A549 (cell line): Measurements from ENCODE around the gene MEN1. TPM values are rescaled to one million over a fixed set of nuclear protein-coding genes. Genes with fewer than 3 reads are reported as not detected.

ENCODE experiments used
- ATAC-seq, 2 experiments: fragments of 200-7000 bp in 1 of 2; fragments of >200 bp in 1 of 2; cut with Nextera tagmentation in 1 of 2; cut with Tn5 transposase in 1 of 2; 3 replicates each; pipeline versions ENCODE4 v1.8.0 to v1.9.1; 2018 to 2020; ENCODE audit warnings: mild to moderate bottlenecking in 1 of 2, moderate library complexity in 1 of 2
- CTCF ChIA-PET: fragments of 300-600 bp; sonication (Branson Sonifier 250); formaldehyde crosslinking; extraction: SDS; loops from one replicate; lab custom pipeline; 2021; ENCODE audit warnings: antibody characterized with exemption, inconsistent platforms; lab: Yijun Ruan, JAX
- POLR2A ChIA-PET: fragments of 350-600 bp; formaldehyde crosslinking; extraction: SDS; loops from one replicate; lab custom pipeline; 2021; ENCODE audit warnings: antibody characterized with exemption, inconsistent platforms; lab: Yijun Ruan, JAX
- DNase-seq, 2 experiments: peaks; one replicate each; pipeline versions ENCODE4 v3.0.0 to v3.0.0-alpha.2; 2011 to 2016; ENCODE audit warnings: low read depth in 1 of 2, low spot score in 1 of 2
- FAIRE-seq: peaks from 2 replicates; lab custom pipeline; 2011; peaks lifted over from hg19 to GRCh38; lab: Jason Lieb, UNC
- H3K27ac ChIP-seq, 2 experiments: fragments of >200 bp; sonication (Bioruptor Twin); formaldehyde crosslinking; 3 replicates each; pipeline ENCODE4 v1.5.1; 2016 to 2017
- H3K4me1 ChIP-seq: fragments of >200 bp; sonication (Bioruptor Twin); formaldehyde crosslinking; 3 replicates; pipeline ENCODE4 v1.6.1; 2016
- H3K4me2 ChIP-seq: fragments of >200 bp; sonication (Bioruptor Twin); formaldehyde crosslinking; 3 replicates; pipeline ENCODE4 v1.6.1; 2016
- H3K4me3 ChIP-seq: fragments of >200 bp; sonication (Bioruptor Twin); formaldehyde crosslinking; 3 replicates; pipeline ENCODE4 v1.5.1; 2016
- H3K9me3 ChIP-seq: fragments of >200 bp; sonication (Bioruptor Twin); formaldehyde crosslinking; 3 replicates; pipeline ENCODE4 v1.6.1; 2016
- CHD4 ChIP-seq: fragments of 200-600 bp; sonication (generic); IDR thresholded peaks from 2 replicates; pipeline ENCODE4 v1.6.1; 2016; ENCODE audit warnings: antibody characterized with exemption, mild to moderate bottlenecking, borderline replicate concordance
- EHF ChIP-seq: fragments of 250-450 bp; sonication (Bioruptor Pico); IDR thresholded peaks from 2 replicates; pipeline ENCODE4 v1.5.0; 2020; ENCODE audit warnings: mild to moderate bottlenecking
- FOSL2 ChIP-seq, 2 experiments: fragments of 450-650 bp in 1 of 2; fragments of >200 bp in 1 of 2; sonication (Bioruptor Twin) in 1 of 2; formaldehyde crosslinking; IDR thresholded peaks; 2 replicates each; pipeline versions ENCODE4 v1.5.0 to v1.6.1; 2016 to 2020; ENCODE audit warnings: mild to moderate bottlenecking in 1 of 2, moderate library complexity in 1 of 2
- HOXA7 ChIP-seq: fragments of 250-450 bp; sonication (Bioruptor Pico); IDR thresholded peaks from 2 replicates; pipeline ENCODE4 v1.5.0; 2020; ENCODE audit warnings: mild to moderate bottlenecking, moderate library complexity
- JUN ChIP-seq, 2 experiments: fragments of >200 bp; sonication (Bioruptor Twin); formaldehyde crosslinking; IDR thresholded peaks; 2 replicates in 1 of 2; 3 replicates in 1 of 2; pipeline ENCODE4 v1.6.1; 2016 to 2017
- KDM1A ChIP-seq: fragments of 200-600 bp; sonication (generic); IDR thresholded peaks from 2 replicates; pipeline ENCODE4 v1.6.1; 2016; ENCODE audit warnings: low read depth, mild to moderate bottlenecking
- MAZ ChIP-seq: fragments of 150-350 bp; IDR thresholded peaks from 2 replicates; pipeline ENCODE4 v1.6.1; 2014; ENCODE audit warnings: antibody characterized with exemption, low read depth, low read length, borderline replicate concordance
- RCOR1 ChIP-seq: fragments of 150-350 bp; IDR thresholded peaks from 2 replicates; pipeline ENCODE4 v1.6.1; 2014; ENCODE audit warnings: antibody characterized with exemption, low read length, low read depth
- RFX5 ChIP-seq: fragments of 450-650 bp; IDR thresholded peaks from 2 replicates; pipeline ENCODE4 v1.7.1; 2014; ENCODE audit warnings: antibody characterized with exemption, mild to moderate bottlenecking, moderate library complexity
- SMC3 ChIP-seq: fragments of >200 bp; sonication (Bioruptor Twin); formaldehyde crosslinking; IDR thresholded peaks from 3 replicates; pipeline ENCODE4 v1.6.1; 2018; ENCODE audit warnings: inconsistent platforms
- TFCP2L1 ChIP-seq: fragments of 250-450 bp; sonication (Bioruptor Pico); IDR thresholded peaks from 2 replicates; pipeline ENCODE4 v1.5.0; 2021; ENCODE audit warnings: mild to moderate bottlenecking
- TP53 ChIP-seq: fragments of 250-450 bp; sonication (Bioruptor Pico); IDR thresholded peaks from 2 replicates; pipeline ENCODE4 v1.5.0; 2021; ENCODE audit warnings: mild to moderate bottlenecking, moderate library complexity
- WGBS: methylation state at CpG from one replicate; pipeline ENCODE4 v1.1.6; 2017; ENCODE audit errors: missing lambda C conversion rate; 5-methylcytosine and 5-hydroxymethylcytosine counted together
- polyA plus RNA-seq, 4 experiments: library from polyadenylated mRNA; depleted of rRNA in 3 of 4; stranded (reverse); fragments of >200 nt; fragmentation: RNase III in 1 of 4; extraction: RNeasy Plus Mini Kit Qiagen cat#74134 plus additional on column Dnase treatment in 1 of 4; gene quantifications; 2 replicates in 3 of 4; 3 replicates in 1 of 4; pipeline ENCODE4 v1.2.3, GENCODE V29; 2011 to 2017
- TF ChIP-seq, protein P1 (sequence below): IDR thresholded peaks from 2 replicates; pipeline ENCODE4 v1.6.1; 2012

Gene MEN1
- polyA plus RNA-seq, 2 of the 4 experiments (the other 2 are of a cell fraction), result 17.0 to 34.7 TPM

GRCh38 chr11:64835616-64836447 lies 25.5 kb upstream of the MEN1 start:
- CTCF ChIA-PET, result interaction anchor here (1.1 to 39.4 kb wide), 9 partner anchors 10 to 193 kb away, joined by 3 to 1607 read pairs (median 4); partner anchors contain the start of genes ARL2, CDC42BPG and EHD1
- Histone ChIP-seq H3K4me1 (peaks cover 17% of the 10 kb centered on the region), H3K9me3 (no peaks in the 10 kb centered on the region), H3K4me3 (no peak overlapping the region), H3K4me2 (peak overlapping the region; percentile 58)
- ATAC-seq (peak; percentile 16 to 27; a peak in 5 of 6 replicates), FAIRE-seq (no peak), DNase-seq (no peak)
- 77% methylated on average over 8 of the region's 17 CpGs for WGBS
- POLR2A ChIA-PET, result interaction anchor here (1.3 kb wide), 1 partner anchor 178 kb away, joined by 3 read pairs; the partner anchor contains the start of gene ARL2
- no peak for TF ChIP-seq EHF (CRISPR knock-in tag)
- TF ChIP-seq, protein P1, sequence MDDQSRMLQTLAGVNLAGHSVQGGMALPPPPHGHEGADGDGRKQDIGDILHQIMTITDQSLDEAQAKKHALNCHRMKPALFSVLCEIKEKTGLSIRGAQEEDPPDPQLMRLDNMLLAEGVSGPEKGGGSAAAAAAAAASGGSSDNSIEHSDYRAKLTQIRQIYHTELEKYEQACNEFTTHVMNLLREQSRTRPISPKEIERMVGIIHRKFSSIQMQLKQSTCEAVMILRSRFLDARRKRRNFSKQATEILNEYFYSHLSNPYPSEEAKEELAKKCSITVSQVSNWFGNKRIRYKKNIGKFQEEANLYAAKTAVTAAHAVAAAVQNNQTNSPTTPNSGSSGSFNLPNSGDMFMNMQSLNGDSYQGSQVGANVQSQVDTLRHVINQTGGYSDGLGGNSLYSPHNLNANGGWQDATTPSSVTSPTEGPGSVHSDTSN, result no peak
- no peak for TF ChIP-seq MAZ
- no peak for TF ChIP-seq SMC3
- TF ChIP-seq RCOR1, result no peak
- TF ChIP-seq JUN (IDR thresholded peaks at IDR 0.05), result no peak
- no peak for TF ChIP-seq CHD4
- no peak for TF ChIP-seq TP53 (CRISPR knock-in tag)
- TF ChIP-seq, all 56 proteins: peak for 0
- peak overlapping the region; percentile 60 to 68; a peak in 4 of 6 replicates for H3K27ac ChIP-seq

- peak; percentile 62 to 83 for ATAC-seq
- no peak for FAIRE-seq
- TF ChIP-seq HOXA7 (no peak), FOSL2 (IDR thresholded peaks at IDR 0.05) (no peak), FOSL2 (CRISPR knock-in tag; IDR thresholded peaks at IDR 0.05) (peak; percentile 73)
- ChIA-PET POLR2A (interaction anchor here (0.6 to 1.3 kb wide), 3 partner anchors 22 to 179 kb away, joined by 3 read pairs; partner anchors contain the start of gene ARL2), CTCF (interaction anchor here (1.1 to 39.4 kb wide), 9 partner anchors 11 to 193 kb away, joined by 3 to 1607 read pairs (median 4); partner anchors contain the start of genes ARL2, CDC42BPG and EHD1)
- Histone ChIP-seq H3K4me2 (peak overlapping the region; percentile 58), H3K4me3 (no peak overlapping the region), H3K9me3 (no peaks in the 10 kb centered on the region), H3K27ac (peak overlapping the region; percentile 60 to 68; a peak in 5 of 6 replicates), H3K4me1 (peaks cover 17% of the 10 kb centered on the region)
- peak; percentile 53 to 58 for DNase-seq
- 67% methylated on average over 25 of the region's 29 CpGs for WGBS
Measured at GRCh38 chr11:64834723-64835615, 24.6 kb upstream of the MEN1 start.

DNA sequence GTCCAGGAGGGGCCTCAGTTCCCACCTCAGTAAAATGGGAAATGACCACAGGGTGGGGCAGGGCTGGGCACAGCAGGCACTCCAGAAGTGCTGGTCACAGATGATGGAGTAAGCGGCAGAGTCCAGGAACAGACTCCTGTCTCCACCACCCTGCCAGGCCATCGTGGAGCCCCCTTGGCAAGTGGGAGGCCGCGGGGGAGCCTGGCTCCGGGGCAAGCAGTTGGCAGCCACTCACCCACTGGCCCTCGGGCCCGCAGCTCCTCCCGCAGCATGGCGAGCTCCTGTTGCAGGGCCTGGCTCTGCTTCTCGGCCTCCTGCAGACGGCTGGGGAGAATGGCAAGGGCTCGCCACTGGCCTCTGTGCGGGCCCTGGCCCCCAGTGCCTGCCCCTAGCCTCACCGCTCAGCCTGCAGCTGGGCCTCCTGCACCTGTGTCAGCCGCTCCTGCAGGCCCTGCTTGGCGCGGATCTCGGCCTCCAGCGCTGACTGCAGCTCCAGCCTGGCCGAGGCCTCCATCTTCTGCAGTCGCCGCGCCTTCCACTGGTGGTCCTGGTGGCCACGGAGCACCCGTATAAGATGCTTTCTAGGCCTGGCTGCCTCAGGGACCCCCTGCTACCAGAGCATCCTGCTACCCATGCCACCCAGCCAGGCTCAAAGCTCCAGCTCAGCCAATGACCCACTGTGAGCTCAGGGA lies 23.8 kb upstream of the MEN1 start:
- FAIRE-seq (no peak), ATAC-seq (peak in 1 of 2 experiments; percentile 10; a peak in 3 of 6 replicates)
- H3K4me1 ChIP-seq, result peaks cover 17% of the 10 kb centered on the region
- peak overlapping the region in 1 of 2 experiments; percentile 68; a peak in 2 of 6 replicates for H3K27ac ChIP-seq
- H3K4me2 ChIP-seq, result no peak overlapping the region
- TF ChIP-seq TFCP2L1 (CRISPR knock-in tag), result no peak
- no peak for TF ChIP-seq RFX5
- no peak for TF ChIP-seq CHD4
- TF ChIP-seq KDM1A, result no peak
- TF ChIP-seq, all 56 proteins: peak for 0
- WGBS, result 97% methylated on average over 18 of the region's 25 CpGs
- no peak overlapping the region for H3K4me3 ChIP-seq
- no peaks in the 10 kb centered on the region for H3K9me3 ChIP-seq
- ChIA-PET CTCF (interaction anchor here (1.1 to 39.4 kb wide), 8 partner anchors 10 to 180 kb away, joined by 3 to 1607 read pairs (median 9); partner anchors contain the start of genes ARL2, CDC42BPG and EHD1), POLR2A (interaction anchor here (0.6 to 1.2 kb wide), 2 partner anchors 23 to 47 kb away, joined by 3 read pairs; no protein-coding TSS in a partner anchor)
- no peak for DNase-seq
